ENCODE data around the gene ZFP36L2.

Gene ZFP36L2

GRCh38 chr2:43184339-43184895 is 42.0 kb downstream of the ZFP36L2 start:
- no peak for DNase-seq (ENCODE audit: low read depth in 1 of 2, low spot score in 1 of 2)
- H3K4me3 ChIP-seq (replicated peaks; ENCODE audit: insufficient read depth, low read length): no peak overlapping the region
- H3K27ac ChIP-seq (replicated peaks): no peak overlapping the region

DNA sequence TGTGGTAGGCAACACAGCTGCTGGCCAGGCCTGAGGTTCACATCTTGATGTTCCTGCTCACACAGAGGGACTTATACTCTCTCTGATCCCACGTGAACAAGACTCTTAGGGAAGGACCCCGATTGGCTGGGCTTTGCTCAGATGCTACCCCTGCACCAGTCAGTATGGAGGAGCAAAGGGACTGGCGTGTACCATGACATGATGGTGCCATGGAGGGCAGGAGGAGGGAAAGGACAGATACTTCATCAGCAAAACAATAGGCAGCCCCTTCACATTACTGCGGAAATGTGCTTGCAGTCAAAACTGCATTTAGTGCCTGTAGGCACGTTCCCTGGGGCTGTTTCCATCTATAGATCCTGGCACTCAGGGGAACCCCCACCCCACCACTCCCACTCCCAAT is 42.7 kb downstream of the ZFP36L2 start:
- no peak for TF ChIP-seq SPI1 (IDR thresholded peaks at IDR 0.05; ENCODE audit: borderline replicate concordance, low read depth)
- TF ChIP-seq, protein P1, sequence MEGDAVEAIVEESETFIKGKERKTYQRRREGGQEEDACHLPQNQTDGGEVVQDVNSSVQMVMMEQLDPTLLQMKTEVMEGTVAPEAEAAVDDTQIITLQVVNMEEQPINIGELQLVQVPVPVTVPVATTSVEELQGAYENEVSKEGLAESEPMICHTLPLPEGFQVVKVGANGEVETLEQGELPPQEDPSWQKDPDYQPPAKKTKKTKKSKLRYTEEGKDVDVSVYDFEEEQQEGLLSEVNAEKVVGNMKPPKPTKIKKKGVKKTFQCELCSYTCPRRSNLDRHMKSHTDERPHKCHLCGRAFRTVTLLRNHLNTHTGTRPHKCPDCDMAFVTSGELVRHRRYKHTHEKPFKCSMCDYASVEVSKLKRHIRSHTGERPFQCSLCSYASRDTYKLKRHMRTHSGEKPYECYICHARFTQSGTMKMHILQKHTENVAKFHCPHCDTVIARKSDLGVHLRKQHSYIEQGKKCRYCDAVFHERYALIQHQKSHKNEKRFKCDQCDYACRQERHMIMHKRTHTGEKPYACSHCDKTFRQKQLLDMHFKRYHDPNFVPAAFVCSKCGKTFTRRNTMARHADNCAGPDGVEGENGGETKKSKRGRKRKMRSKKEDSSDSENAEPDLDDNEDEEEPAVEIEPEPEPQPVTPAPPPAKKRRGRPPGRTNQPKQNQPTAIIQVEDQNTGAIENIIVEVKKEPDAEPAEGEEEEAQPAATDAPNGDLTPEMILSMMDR (IDR thresholded peaks at IDR 0.05; ENCODE audit: insufficient read depth, low read length): no peak
- TF ChIP-seq, protein P2, sequence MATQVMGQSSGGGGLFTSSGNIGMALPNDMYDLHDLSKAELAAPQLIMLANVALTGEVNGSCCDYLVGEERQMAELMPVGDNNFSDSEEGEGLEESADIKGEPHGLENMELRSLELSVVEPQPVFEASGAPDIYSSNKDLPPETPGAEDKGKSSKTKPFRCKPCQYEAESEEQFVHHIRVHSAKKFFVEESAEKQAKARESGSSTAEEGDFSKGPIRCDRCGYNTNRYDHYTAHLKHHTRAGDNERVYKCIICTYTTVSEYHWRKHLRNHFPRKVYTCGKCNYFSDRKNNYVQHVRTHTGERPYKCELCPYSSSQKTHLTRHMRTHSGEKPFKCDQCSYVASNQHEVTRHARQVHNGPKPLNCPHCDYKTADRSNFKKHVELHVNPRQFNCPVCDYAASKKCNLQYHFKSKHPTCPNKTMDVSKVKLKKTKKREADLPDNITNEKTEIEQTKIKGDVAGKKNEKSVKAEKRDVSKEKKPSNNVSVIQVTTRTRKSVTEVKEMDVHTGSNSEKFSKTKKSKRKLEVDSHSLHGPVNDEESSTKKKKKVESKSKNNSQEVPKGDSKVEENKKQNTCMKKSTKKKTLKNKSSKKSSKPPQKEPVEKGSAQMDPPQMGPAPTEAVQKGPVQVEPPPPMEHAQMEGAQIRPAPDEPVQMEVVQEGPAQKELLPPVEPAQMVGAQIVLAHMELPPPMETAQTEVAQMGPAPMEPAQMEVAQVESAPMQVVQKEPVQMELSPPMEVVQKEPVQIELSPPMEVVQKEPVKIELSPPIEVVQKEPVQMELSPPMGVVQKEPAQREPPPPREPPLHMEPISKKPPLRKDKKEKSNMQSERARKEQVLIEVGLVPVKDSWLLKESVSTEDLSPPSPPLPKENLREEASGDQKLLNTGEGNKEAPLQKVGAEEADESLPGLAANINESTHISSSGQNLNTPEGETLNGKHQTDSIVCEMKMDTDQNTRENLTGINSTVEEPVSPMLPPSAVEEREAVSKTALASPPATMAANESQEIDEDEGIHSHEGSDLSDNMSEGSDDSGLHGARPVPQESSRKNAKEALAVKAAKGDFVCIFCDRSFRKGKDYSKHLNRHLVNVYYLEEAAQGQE (IDR thresholded peaks at IDR 0.05; ENCODE audit: insufficient replicate concordance, low read depth): no peak
- TF ChIP-seq GABPA (IDR thresholded peaks at IDR 0.05; ENCODE audit: low read depth): no peak
- no peak for TF ChIP-seq POLR2AphosphoS5 (IDR thresholded peaks at IDR 0.05; ENCODE audit: low read depth)
- Histone ChIP-seq H3K4me3 (replicated peaks; ENCODE audit: insufficient read depth, low read length) (no peak overlapping the region), H3K27me3 (ENCODE audit: insufficient read depth, poor library complexity, severe bottlenecking) (no peaks in the 10 kb centered on the region), H3K27ac (replicated peaks) (no peak overlapping the region)
- no peak for DNase-seq (ENCODE audit: low read depth in 1 of 2, low spot score in 1 of 2)

More at GRCh38 chr2:43184339-43184895, 42.0 kb downstream of the ZFP36L2 start:
- no peaks in the 10 kb centered on the region for H3K27me3 ChIP-seq (ENCODE audit: insufficient read depth, poor library complexity, severe bottlenecking)
- TF ChIP-seq POLR2AphosphoS5 (IDR thresholded peaks at IDR 0.05; ENCODE audit: low read depth): no peak
- TF ChIP-seq GABPA (IDR thresholded peaks at IDR 0.05; ENCODE audit: low read depth): no peak
- TF ChIP-seq, protein P1 (IDR thresholded peaks at IDR 0.05; ENCODE audit: insufficient read depth, low read length): no peak
- TF ChIP-seq, protein P2 (IDR thresholded peaks at IDR 0.05; ENCODE audit: insufficient replicate concordance, low read depth): no peak
- no peak for TF ChIP-seq SPI1 (IDR thresholded peaks at IDR 0.05; ENCODE audit: borderline replicate concordance, low read depth)

DNA sequence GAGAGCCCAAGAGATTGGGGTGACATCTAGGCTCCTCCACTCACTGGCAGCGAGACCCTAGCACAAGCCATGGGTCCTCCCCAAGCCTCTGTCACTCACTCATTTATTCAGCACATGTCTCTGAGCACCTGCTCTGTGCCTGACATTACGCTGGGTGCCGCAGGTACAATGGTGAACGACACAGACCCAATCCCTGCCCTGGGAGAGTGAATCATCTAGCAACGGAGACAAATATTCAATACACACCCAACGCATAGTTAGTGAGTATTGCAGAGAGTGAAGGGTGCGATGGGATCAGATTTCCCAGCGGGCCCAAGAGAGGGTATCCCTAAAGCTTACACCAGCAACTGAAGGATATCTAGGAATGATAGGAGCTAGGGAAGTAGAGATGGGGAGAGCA is 45.5 kb downstream of the ZFP36L2 start:
- no peak for DNase-seq (ENCODE audit: low read depth in 1 of 2, low spot score in 1 of 2)
- Histone ChIP-seq H3K4me3 (replicated peaks; ENCODE audit: insufficient read depth, low read length) (no peak overlapping the region), H3K27me3 (ENCODE audit: insufficient read depth, poor library complexity, severe bottlenecking) (no peaks in the 10 kb centered on the region), H3K27ac (replicated peaks) (no peak overlapping the region)
- TF ChIP-seq GABPA (IDR thresholded peaks at IDR 0.05; ENCODE audit: low read depth): no peak
- TF ChIP-seq, protein P2 (IDR thresholded peaks at IDR 0.05; ENCODE audit: insufficient replicate concordance, low read depth): no peak
- TF ChIP-seq, protein P1 (IDR thresholded peaks at IDR 0.05; ENCODE audit: insufficient read depth, low read length): no peak
- TF ChIP-seq SPI1 (IDR thresholded peaks at IDR 0.05; ENCODE audit: borderline replicate concordance, low read depth): no peak
- TF ChIP-seq POLR2AphosphoS5 (IDR thresholded peaks at IDR 0.05; ENCODE audit: low read depth): no peak
